Spleen (tissue), 7 donors: ENCODE results near the gene RIOK2.

Experiments used
- POLR2A ChIP-seq, 3 donors: fragments of 450-650 bp; IDR thresholded peaks; one replicate each; pipeline ENCODE4 v1.5.1; 2017; ENCODE audit warnings: antibody characterized with exemption in 3 of 3, mild to moderate bottlenecking in 1 of 3
- TF ChIP-seq, protein P1 (sequence below), 11 experiments: fragments of 200-600 bp in 7 of 11; fragments of 450-650 bp in 4 of 11; sonication (generic) in 4 of 11; IDR thresholded peaks in 8 of 11; conservative IDR thresholded peaks in 3 of 11; 1 replicate in 7 of 11; 2 replicates in 4 of 11; pipeline versions ENCODE4 v1.4.0 to v1.8.0; 2016 to 2021; ENCODE audit warnings: antibody characterized with exemption in 11 of 11, inconsistent platforms in 4 of 11, mild to moderate bottlenecking in 1 of 11
- donor health status: DM: no; HTN: no; CAD: no; lungs with moderate emphysema.
- donor health status: DM: no; HTN: no; CAD: no.
- donor health status: DM: no; HTN: no; CAD: no.

DNA sequence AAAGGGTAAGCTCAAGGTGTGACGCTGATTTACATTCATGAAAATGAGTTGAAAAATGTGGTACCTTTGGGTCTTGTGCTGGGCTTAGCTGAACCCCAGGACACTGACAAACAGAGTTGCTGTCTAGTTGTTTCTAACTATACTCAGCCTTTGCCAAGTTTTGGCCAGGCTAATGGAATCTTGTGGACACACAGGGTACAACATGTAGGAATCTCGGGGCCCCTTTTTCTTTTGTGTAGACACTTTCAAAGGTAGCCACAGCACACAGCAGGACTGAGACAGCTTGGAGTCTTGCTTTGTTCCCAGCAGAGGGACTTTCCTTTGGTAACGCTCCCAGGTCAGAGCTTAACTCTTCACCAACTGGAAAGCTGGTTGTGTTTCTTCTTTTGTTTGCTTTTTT is 48.4 kb downstream of the RIOK2 start:
- TF ChIP-seq, protein P1, sequence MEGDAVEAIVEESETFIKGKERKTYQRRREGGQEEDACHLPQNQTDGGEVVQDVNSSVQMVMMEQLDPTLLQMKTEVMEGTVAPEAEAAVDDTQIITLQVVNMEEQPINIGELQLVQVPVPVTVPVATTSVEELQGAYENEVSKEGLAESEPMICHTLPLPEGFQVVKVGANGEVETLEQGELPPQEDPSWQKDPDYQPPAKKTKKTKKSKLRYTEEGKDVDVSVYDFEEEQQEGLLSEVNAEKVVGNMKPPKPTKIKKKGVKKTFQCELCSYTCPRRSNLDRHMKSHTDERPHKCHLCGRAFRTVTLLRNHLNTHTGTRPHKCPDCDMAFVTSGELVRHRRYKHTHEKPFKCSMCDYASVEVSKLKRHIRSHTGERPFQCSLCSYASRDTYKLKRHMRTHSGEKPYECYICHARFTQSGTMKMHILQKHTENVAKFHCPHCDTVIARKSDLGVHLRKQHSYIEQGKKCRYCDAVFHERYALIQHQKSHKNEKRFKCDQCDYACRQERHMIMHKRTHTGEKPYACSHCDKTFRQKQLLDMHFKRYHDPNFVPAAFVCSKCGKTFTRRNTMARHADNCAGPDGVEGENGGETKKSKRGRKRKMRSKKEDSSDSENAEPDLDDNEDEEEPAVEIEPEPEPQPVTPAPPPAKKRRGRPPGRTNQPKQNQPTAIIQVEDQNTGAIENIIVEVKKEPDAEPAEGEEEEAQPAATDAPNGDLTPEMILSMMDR (IDR thresholded peaks at IDR 0.05 in 8 of 11, conservative IDR thresholded peaks at IDR 0.05 in 3 of 11) = no peak
- TF ChIP-seq POLR2A (IDR thresholded peaks at IDR 0.05) = no peak
